ENCODE data around the gene BACE2.
A peak's percentile ranks its signal among the peaks of the same experiment; 100 is the strongest.
"Not testable (repeated sequence)": the region's sequence is repeated elsewhere in the genome, so short reads cannot be mapped to it uniquely, and the experiment has no call there.

The BACE2 gene

GRCh38 chr21:41283211-41283818, 115.4 kb downstream of the BACE2 start:
- DNase-seq: peak in 1 of 2 experiments; percentile 30

- no peak for DNase-seq
These were observed 121.5 kb downstream of the BACE2 start for GRCh38 chr21:41289431-41289830.

GRCh38 chr21:41290106-41290799, 122.3 kb downstream of the BACE2 start:
- DNase-seq: no peak

GRCh38 chr21:41294548-41295231, 126.7 kb downstream of the BACE2 start:
- no peak for DNase-seq

- DNase-seq: no peak
These were observed 127.8 kb downstream of the BACE2 start for GRCh38 chr21:41295721-41296254.

DNA sequence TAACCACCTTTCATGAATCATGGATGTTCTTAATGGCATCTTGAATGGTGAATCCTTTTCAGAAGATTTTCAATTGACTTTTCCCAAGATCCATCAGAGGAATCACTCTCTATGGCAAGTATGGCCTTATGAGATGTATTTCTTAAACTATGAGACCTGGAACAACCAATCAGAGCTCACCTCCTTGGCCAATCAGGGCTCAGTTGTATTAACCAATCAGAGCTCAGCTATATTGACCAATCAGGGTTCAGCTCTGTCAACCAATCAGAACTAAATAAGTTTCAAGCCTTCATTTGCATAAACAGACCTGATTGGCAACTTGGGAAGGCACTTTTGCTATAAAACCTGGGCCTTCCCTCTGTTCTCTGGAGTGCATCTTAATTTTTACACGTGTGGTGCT, 135.0 kb downstream of the BACE2 start:
- no peak for DNase-seq

DNA sequence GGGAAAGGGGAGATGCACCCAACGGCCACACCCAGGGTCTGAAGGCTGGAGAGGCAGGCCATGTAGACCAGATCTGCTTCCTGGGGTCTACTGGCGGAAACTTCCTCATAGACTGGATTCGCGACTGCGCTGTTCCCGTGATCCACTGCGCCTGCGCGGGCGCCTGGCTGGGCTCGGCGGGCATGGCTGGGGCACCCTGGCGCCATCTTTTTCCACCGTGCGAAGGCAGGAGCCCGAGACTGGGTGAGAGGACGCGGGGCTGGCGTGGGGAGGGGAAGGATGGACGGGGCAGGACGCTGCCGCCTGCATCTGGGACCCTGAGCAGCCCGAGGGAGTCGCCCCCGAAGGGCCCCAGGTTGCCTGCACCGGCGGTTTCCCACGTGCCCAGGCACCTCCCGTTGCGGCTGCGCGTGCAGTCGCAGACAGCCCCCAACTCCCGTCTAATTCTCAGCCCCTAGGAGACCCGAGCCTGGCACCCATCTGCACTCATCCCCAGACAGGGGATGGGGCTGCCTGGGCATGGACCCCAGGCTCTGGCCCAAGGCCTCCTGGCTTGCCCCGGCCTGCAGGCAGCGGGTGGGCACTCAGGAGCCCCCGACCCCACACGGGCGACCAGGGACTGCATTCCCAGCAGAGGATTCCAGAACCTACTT, 136.2 kb downstream of the BACE2 start:
- DNase-seq: no peak

DNA sequence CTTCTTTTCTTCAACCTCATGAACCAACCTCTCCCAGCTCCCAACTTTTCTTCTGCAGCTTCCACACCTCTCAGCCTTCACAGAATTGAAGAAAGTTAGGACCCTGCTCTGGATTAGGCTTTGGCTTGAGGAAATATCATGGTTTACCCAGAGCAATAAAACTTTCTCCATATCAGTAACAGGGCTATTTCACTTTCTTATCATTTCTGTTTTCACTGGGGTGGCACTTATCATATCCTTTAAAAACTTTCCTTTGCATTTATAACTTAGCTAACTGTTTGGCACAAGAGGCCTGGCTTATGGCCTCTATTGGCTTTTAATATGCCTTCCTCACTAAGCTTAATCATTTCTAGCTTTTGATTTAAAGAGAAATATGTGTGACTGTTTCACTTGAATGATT, 139.3 kb downstream of the BACE2 start:
- DNase-seq: no peak

DNA sequence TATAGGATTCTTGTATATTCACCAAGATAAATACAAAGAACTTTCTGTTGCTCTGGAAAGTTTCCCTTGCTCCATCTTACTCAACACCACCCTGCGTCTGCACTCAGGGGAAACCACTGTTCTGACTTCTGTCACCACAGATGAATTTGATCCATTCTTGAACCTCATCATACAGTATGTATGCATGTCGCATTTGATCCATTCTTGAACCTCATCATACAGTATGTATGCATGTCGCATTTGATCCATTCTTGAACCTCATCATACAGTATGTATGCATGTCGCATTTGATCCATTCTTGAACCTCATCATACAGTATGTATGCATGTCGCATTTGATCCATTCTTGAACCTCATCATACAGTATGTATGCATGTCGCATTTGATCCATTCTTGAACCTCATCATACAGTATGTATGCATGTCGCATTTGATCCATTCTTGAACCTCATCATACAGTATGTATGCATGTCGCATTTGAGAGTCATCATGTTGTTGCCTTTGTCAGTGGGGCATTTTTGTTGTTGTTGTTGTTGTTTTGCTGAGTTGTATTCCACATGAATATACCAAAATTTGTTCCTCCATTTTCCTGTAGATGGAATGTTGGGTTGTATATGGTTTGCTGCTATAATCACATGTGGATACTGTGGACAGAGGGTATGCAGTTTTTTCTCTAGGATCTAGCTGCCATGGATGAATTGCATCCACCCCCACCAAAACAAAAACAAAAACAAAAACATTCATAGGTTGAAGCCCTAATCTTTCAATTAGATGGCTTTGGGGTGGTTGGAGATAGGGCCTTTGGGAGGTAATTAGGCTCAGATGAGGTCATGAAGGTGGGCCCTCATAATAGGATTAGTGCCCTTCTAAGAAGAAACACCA, 145.6 kb downstream of the BACE2 start:
- DNase-seq: not testable (repeated sequence)

DNA sequence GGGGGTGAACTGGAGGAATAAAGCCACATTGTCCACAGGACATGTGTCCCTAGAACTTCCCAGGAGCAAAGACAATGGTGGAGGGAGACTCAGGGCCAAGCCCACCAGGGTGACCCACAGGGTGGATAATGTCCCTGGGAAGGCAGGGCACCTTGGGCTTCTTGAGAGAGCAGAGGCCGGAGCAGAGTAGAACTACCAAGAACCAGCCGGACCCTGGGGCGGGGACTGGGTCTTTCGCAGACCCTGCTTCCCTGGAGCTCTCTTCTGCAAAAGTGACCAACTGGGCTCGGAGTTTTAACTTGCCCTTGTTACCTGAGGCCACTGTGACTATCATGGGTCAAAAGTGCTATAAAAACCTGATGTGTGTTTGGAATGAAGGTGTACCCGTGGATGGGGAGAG, 147.8 kb downstream of the BACE2 start:
- no peak for DNase-seq

- DNase-seq: no peak
These were observed 148.5 kb downstream of the BACE2 start, which contains the start of gene FAM3B for GRCh38 chr21:41316200-41317062. FAM3B (plus strand) TSS chr21:41316801; CDS start chr21:41316880, 79 bp downstream.

DNA sequence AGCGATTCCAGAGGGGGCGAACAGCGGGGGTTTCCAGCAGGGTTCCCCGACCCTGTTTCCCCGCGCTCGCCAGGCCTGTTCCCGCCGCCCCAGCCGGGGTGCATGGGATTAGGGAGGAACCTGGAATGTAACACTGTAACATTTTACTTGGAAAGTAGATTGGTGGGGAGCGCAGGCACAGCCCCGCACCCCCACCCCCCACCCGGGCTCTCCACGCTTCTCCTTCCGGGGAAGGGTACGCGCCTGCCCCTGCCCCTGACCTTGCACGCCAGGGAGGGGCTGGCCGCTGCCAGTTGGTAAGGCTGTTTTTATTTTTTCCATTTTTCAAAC, 149.1 kb downstream of the BACE2 start:
- DNase-seq: no peak

DNA sequence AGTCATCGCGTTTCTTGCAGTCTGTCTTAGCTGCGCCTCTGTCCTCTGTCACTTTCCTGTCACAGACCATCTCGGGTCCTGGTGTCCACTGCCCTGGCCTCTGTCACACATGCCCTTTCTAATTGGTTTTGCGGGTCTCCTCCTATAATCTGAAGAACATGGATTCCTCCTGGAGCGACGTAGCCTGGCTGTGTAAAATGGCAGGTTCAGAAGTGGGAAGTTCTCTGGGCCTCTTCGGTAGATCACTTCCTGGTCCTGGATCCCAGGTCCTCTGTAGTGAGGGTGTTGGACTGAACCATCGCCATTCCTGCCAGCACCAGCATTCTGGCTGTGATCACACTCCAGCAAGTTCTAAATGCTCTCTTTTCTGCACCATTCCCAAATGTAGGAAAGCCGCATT, 149.5 kb downstream of the BACE2 start:
- DNase-seq: no peak

DNA sequence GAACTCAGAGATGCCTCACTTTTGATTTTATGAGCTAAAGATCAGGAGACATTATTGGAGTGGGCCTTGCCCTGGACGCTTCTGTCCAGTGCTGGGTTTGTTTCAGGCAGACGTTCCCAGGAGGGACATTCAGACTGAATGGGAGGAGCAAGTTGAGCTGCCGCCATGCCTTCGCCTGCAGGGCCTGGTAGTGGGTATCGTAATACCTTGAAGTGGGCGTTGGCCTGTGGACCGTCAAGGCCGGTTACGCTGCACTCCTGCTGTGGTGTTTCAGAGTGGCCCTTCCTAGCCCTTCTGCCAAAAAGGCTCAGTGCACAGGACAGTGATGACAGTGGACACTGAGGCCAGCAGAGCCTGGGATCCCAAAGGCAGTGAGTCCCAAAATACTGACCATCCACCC, 150.3 kb downstream of the BACE2 start:
- no peak for DNase-seq

- DNase-seq: no peak
These were observed 151.3 kb downstream of the BACE2 start for GRCh38 chr21:41319273-41319672.

DNA sequence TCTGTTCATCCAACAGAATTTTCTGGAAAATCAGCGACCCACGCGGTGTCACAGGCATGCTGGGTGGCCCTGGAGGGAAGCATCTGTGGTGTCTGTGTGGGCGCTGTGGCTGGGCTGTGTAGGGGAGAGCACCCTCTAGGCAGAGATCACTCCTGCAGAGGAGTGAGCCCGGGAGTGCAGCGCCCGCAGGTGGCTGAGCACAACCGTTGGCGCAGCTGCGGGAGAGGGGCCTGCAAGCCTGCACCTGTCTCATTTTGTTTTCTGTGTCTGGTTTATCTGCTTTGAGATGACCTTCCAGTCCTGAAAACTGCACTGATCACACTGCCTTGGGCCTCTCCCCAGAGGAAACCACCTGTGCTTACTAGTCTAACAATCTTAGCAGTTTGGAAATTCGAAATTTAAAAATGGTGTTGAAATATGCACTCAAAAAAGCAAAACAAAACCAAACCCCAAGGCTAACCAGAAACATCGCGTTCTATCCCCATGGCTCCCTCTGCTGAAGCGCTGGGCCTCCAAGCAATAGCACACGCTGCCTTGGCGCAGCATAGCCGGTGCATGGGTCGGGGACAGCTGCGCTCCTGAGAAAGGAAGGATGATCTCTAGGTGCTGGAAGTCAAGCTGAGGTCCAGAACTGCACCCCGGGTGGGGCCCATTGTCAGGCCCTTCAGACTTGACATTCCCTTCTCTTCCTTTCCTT, 153.4 kb downstream of the BACE2 start:
- DNase-seq: peak in 1 of 2 experiments; percentile 25

- DNase-seq: no peak
These were observed 154.0 kb downstream of the BACE2 start for GRCh38 chr21:41321908-41322495.

- no peak for DNase-seq
These were observed 154.8 kb downstream of the BACE2 start for GRCh38 chr21:41322496-41323382.
